ENCODE measurements around the gene YWHAE.

- TF ChIP-seq POLR2A (IDR thresholded peaks at IDR 0.05; ENCODE audit: low read length) (no peak), GATA1 (IDR thresholded peaks at IDR 0.05; ENCODE audit: low read depth, low read length) (no peak)
Observed at GRCh38 chr17:1347589-1348323, 52.3 kb downstream of the YWHAE start.

Measured in erythroblast (primary cell).